Putamen (tissue), 1 donor: ENCODE measurements around the gene HOXC5.

Source experiments
- DNase-seq: peaks from one replicate; pipeline ENCODE4 v3.0.0-alpha.2; 2016; ENCODE audit warnings: low spot score

HOXC5 gene

DNA sequence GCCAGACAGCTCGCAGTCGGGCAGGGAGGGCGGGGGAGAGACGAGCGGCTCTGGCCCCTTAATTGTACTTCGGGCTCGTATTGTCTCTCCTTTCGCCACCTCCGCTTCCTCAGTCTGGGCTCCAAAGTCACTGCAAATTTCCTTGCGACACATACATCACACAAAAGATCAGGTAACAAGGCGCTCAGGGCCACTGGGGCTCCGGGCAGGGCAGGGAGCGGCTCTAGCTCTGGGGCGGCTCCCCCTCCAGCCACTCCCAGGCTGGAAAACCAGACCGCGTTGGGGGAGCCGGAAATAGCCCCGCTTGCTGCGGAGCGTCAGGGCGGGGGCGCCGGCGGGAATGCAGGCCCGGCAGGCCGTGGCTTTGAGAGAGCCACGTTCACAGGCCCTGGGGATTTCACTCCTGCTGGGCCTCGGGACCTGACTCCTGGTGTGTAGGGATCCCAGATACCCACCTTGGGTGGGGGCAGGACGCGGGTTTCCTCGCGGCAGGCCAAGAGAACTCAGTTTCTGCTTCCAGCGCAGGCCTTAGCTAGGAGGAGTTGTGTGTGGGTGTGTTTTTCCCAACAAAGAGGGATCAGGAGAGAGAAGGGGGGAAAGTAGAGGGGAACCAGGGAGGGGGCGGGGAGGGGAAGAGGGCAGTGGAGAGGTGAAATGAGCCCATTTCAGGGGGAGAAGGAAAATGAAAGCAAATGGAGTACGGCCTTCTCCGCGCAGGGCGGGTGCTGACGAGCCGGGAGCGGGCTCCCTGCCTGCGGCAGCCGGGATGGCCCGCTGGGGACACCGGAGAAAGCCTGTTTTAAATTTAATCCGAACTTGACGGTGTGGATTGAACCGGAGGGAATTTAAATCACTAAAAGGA, 37.2 kb upstream of the HOXC5 start:
- no peak for DNase-seq

DNA sequence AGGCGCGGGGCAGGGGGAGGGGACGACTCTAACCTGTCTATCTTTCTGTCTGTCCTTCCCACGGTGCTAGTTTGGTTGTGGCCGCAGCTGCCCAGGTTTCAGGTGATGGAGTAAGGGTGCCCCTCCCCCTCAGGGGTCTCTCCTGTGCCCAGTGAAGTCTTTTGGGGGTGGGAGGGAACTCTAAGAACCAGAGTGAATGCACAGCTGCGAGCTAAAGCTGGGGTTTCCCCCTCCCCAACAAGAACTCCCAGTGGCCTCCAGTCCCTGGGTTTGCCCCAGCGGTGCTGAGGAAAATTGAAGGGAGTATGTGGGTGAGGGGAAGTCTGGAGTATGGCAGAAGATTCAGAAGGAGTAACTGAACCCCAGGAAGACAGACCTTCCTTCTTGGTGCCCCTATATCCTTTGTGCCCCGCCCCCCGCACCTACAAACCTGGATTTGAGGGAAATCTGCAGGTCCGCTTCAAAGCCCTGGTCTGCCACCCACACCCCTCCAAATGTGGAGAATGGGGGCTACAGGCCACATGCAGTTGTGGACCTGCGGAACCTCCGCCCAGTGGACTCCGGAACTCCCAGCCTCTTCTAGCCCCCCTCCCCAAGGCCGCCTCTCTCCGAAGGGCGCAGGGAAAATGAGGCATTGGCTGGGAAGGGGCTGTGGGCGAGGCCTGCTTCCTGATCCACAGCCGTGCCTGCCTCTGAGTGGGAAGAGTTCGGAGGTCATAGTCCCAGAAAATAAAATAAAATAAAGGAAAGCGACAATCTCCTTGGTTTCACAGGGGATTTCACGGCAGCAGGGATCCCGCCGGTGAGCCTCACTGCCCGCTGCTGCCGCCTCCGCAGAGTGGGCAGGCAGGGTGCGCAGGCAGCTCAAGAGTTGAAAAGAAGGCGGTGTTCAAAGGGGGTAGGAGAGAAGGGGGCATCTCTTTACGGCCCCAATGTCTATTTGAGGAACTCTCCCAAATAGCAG, 36.3 kb upstream of the HOXC5 start:
- no peak for DNase-seq

- DNase-seq, result no peak
Measured at GRCh38 chr12:53997204-53998109, 35.4 kb upstream of the HOXC5 start.

GRCh38 chr12:53998110-53998899, 34.5 kb upstream of the HOXC5 start:
- no peak for DNase-seq

DNA sequence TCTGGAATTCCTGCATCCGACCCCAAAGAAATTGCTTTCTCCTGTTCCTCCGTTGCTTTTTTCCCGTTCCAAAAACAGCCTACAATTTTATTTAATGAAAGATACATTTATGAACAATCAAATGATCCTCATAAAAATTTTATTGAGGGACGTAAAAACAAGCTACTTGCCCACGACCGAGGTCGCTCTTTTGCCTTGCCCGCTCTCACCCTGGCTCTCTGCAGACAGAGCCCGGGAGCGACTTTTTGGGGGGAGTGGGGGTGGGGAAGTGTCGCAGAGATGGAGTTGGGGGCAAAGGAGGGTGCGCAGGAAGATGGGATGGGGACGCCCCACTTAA, 34.0 kb upstream of the HOXC5 start:
- no peak for DNase-seq

- no peak for DNase-seq
Measured at GRCh38 chr12:53999559-54000115, 33.2 kb upstream of the HOXC5 start.

- no peak for DNase-seq
Measured at GRCh38 chr12:54000116-54001114, 32.4 kb upstream of the HOXC5 start, which contains the start of gene HOXC9. Gene HOXC9 (plus strand): TSS chr12:54000161. CDS start chr12:54000189, 28 bp downstream.

DNA sequence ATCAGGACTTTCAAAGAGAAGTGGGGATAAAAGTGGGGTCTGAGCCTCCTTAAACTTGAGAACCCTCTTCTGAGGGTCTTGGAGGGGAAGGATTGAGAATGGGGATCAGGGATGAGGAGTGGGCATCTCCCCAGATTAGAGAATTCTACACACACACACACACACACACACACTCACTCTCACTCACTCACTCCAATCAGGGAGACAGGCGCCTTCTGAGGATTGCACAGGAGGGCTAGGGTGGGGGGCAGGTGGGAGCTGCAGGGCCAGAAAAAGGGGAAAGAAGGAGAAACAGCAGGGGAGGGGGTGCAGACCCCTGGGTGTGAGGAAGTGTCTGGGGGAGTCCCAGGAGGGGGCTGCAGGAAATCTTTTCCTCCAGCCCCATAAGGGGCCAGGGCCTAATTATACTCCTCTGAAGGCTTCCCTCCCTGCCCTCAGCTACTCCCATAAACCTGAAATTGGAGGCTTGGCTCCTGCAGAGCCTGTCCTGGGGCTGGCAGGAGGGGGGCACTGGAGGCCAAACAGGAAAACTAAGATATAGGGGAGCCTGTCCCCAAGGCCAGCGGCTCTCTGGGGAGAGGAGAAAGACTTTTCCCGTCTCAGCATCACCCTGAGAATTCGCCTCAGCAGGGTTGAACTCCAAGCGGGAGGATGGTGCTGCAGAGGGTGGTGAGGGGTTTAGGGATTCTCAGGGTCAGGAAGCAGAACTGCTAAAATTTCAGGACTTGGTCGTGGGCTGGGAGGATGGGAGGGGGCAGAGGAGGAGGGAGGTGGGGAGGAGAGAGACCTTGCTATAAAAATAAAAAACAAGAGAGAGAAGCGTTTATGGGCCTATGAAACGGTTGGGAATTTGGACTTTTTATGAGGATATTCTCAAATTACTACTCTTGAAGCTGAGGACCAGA, 31.3 kb upstream of the HOXC5 start:
- DNase-seq, result no peak

- DNase-seq, result no peak
Measured at GRCh38 chr12:54002278-54002914, 30.5 kb upstream of the HOXC5 start.

- no peak for DNase-seq
Measured at GRCh38 chr12:54002915-54003389, 29.9 kb upstream of the HOXC5 start.

DNA sequence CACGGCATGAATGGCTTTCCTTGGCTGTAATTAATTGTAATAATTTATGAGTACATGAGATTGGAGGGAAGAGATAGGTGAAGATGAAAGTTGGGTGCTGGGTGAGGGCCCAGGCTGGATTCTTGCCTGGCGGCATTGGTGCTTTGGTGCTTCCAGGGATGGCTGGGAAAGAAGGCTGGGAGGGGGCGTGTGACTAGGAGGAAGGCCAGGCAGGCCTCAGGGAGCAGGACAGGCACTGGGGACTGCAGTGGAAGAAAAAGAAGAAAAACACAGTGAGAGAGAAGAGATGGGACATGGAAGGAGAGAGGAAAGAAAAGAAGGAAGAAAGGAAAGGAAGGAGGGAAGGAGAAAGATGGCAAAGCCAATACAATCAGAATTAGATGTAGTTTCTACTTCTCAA, 29.2 kb upstream of the HOXC5 start:
- DNase-seq, result no peak

DNA sequence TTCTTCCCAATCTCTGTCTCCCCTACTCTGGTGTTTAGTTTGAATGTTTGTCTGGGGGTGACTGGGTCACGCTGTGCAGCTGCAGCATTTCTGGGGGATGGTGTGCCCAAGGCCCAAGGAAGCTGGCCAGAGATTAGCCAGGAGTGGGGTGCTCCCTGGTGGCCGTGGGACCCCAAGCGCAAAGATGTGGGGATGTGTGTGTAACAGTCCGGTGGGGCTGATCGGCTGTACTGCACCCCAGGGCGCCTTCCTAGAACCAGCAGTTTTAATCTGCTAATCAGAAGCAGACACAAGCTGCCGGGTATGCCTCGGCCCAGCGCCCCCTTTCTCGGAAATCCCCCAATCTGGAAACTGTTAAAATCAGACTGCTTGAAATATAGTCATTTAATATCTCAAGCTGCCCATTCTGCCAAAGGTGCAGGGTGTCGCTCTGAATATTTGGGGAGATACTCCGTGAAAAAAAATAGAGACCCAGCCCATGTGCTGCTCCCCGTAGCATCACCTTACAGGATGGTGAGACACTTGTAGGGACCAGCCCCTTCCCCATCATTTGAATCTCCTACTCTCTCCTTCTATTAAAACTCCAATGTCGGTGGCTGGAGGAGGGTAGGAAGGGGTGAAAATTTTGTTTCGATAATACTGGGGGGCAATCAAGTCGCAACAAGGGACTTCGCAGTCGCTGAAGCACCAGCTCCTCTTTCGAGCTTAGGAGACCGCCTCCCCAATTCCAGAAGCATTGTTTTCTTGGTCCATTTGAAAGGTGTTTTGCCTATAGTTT, 28.6 kb upstream of the HOXC5 start:
- no peak for DNase-seq

DNA sequence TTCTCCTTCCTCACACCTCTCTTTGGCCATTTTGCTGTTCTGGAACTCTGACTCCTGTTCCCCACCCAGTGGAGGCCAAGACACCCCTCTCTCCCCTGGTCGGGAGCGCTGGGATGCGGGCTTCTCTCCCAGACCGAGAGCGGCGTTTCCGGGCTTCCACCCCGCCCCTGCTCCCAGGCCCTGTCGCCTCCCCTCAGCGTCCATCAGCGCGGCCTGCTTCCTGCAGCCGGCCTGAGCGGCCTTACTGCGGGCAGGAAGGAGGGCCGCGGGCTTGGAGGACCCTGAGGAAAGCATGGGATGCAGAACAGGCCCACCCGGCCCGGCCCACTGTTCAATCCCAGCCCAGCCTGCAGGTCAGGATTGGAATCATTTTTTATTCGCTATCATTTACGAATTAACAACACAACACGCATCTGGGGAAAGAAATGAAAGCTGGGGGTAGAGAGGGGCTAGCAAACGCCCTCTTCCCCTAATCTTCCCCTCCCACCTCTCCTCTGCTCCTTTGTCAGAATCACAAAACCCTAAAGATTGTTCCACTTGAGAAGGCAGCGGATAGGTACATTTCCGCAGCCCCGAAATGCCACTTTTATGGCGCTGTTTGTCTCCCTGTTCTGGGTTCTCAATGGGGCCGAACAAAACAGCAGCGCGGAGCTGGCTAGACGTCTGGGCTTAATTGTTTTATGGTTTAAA, 27.9 kb upstream of the HOXC5 start:
- DNase-seq, result no peak

GRCh38 chr12:54005531-54005852, 27.4 kb upstream of the HOXC5 start:
- DNase-seq, result no peak

DNA sequence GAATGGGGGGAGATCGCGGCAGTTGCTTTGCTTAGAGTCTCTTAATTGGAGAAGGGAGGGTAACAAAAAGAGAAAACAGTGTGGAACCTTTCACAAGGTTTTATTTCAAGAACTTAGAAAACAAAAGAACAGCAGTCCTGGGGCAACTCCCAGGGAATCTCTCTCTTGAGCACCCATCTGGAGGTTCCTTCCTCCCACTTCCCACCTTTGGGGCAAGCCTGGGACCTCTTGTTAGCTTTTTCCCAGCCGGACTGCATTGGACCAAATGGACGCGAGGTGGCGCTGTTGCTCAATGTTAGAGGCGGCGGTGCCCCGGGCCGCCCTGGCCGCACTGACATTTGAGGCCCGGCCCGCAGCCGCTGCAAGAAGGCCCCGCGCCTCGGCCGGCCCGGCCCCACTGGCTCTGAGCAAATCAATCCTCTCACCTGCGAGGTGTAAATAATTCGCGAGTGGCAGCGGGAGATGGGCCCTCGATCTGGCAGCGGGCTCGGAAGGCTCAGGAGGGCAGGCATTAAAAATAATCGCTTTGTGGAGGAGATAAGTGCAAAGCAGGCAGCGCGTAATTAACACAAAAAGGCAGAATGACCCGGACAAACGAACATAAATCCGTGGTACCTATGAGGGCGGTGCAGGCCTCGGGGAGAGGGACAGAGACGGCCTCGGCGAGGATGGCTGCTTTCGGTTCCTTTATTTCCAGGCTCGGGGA, 26.8 kb upstream of the HOXC5 start:
- peak; percentile 80 for DNase-seq
